HK-2 (cell line): ENCODE results near the gene FLRT2.
A peak's percentile ranks its signal among the peaks of the same experiment; 100 is the strongest.

Source experiments
- DNase-seq: peaks from one replicate; pipeline ENCODE4 v3.0.0-alpha.2; 2018; ENCODE audit not compliant: unreplicated experiment

Gene FLRT2

DNA sequence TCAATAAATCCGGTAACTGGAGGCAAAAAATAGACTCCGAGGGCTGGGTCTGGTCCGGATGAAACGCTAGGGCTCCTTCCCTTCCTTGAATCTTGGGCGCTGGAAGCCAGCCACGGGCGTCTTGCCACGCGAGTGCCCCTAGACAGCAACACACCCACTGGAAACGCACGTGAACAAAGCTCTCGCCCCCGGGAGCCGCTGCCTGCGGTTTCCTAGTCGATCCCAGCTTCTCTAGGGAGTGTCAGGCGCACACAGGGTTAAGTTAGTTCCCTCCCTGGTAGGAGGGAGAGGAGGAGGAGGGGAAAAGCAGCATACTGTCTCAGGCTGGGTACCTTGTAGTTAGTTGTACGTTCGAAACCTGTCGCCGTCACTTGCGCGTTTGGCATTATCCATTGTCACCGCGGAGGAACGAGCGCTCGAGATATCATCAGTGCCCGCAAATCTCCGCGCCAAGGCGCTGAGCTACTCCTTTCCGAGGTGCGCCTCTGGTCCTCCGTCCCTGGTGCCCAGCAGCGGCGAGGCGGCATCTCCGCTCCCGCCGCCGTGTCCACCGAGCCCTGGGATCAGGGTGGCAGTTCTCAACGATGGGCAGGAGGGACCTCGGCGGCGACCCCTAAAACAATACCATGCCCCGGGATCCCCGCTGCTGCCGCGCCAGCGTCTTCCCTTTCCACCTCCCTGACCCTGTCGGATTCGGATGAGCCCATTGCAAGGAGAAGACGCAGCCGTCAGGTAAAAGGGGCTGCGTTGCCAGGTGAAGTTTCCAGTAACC, at the start of gene FLRT2:
Gene FLRT2 (plus strand): TSS at position 342 of the 772 bp plus-strand sequence. CDS start 91,371 bp downstream, outside the sequence.
- peak; percentile 62 for DNase-seq

DNA sequence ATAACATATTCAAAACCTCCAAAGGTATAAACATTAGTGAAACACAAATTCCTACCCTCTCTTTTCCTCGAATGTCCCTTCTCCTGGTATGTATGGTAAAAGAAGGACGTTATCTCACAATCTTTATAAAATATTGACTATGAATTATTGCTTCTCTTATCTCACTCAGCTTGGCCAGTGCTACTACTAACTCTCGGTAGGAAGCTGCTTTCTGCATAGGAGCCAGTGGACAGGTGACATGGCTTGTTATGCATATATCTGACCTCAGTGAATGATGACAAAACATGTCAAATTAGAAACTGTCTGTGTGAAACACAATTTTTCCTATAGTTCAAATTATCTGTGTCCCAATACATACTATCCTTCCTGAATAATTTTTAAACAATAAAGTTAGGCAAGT, 48.5 kb upstream of the FLRT2 start:
- DNase-seq = no peak

DNA sequence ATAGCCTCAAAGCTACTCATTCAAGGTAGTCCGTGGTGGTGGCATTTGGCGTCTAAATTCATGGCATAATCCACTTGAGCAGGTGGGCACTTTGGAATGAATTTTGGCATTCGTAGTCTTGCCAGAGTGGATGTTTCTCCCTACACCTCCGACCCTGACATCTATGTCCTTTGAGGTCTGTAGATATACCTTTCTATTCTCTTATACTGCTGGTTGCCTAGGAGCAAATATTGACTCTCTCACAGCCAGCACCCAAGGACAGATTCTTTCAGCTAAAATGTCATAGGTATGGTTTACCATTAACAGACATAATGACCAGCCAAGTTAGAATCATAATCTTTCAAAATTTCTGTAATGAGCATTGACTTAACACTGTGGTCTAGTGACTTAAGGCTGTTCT, 47.4 kb upstream of the FLRT2 start:
- DNase-seq = no peak

- no peak for DNase-seq
These were observed 46.9 kb upstream of the FLRT2 start for GRCh38 chr14:85483037-85483436.

DNA sequence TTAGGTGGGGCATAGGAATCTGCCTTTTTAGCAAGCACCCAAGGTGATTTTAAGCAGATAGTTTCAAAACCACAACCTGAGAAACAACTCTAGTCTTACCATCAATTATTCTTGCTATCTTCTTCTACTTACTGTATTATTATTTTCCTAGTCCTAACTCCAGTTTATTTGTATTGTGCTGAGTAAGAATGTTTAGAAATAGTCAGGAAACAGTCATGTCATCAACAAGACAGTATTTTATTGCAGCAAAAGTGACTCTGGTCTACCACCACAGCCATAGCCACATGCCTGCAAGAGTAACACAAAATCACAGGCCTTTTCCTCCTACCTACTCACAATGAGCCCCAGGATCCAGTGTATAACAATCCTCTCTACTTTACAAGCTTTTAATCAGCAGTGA, 46.3 kb upstream of the FLRT2 start:
- no peak for DNase-seq

DNA sequence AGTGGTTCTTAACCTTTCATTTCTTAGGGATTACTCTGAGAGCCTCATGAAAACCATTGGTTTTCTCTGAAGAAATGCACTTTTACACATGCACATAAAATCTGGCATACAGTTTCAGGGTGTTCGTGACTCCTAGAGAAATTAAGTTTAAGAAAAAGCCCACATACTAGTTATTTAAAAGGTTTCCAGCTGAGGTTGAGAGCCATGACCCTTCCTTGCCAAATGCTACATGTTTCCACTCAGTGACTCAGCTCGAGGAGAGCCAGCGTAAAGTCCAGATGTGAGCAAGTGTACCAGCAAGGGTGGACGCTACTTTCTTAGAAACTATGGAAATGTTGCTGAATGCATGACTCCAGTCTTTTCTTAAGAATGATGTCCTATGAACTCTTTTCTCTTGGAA, 42.7 kb upstream of the FLRT2 start:
- no peak for DNase-seq

DNA sequence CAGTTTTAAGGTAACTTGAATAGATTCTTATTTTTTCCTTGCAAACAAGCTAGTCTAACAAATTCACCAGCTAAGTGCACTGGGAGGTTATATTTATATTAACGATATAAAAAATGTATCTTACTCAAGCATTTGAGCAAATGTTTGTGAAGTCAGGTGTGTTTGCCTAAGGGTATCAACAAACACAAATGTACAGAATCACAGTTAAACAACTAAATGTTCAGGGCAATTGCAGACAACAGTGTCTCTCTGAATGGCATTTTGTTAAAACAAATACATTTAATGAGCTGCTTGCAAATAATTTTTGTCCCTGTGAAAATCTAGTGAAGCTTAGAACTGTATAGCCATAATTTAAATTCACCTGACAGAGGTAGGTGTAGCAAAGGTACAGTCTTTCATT, 28.2 kb upstream of the FLRT2 start:
- no peak for DNase-seq

DNA sequence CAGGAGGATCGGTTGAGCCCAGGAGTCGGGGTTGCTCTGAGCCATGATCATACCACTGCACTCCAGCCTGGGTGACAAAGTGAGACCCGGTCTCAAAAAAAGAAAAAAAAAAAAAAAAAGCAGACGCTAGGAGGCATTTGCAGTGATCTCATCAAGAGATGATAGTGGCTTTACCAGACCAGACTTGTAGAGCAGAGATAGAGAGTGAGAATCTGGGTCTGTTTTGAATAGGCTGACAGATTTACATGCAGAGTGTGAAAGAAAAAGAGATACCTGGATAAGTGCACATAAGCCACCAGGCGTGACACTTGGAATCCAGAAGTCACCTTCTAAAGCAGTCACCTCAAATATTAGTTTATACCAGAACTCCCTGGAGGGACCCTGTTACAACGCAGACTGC, 21.1 kb upstream of the FLRT2 start:
- DNase-seq = no peak

DNA sequence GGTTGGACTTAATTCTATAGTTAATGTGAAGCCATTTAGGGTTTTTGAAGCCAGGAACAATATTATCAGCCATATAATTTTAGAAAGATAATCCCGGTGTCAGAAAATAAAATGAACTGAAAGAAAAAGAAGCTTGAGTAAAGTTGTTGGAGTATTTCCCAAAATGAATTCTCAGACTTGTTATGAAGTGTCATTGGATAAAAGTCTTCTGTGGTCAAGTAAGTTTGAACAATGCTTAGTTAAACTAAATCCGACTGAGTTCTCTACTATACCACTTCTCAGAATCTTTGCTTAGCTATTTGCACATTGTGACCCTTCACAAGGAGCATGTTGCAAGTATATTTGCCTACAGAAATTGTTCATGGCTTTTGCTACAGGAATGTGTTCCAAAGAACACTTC, 17.5 kb upstream of the FLRT2 start:
- DNase-seq = no peak

- no peak for DNase-seq
These were observed 15.5 kb upstream of the FLRT2 start for GRCh38 chr14:85514487-85514886.

GRCh38 chr14:85516239-85517113, 13.5 kb upstream of the FLRT2 start:
- DNase-seq = no peak

- no peak for DNase-seq
These were observed 12.7 kb upstream of the FLRT2 start for GRCh38 chr14:85517114-85517688.

- no peak for DNase-seq
These were observed 10.2 kb upstream of the FLRT2 start for GRCh38 chr14:85519661-85520305.

DNA sequence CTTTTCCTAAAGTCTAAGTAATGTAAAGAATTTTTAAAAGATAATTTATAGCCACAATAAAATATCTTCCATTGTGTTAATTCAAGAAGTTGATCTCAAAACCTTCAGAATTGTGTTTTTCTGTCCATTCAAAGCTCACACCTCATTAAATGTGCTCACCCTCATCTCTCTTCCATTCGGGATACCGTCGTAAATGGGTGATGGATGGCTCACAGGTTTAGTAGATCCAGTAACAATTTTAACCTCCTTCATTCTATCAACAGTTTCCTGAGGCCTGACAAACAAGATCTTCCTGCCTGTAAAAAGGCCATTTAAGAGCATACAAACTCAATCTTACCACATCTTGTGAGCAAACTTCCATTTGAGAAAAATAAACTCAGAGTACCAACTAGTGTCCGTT, 9.4 kb upstream of the FLRT2 start:
- no peak for DNase-seq

GRCh38 chr14:85523624-85524023, 6.3 kb upstream of the FLRT2 start:
- DNase-seq = no peak

DNA sequence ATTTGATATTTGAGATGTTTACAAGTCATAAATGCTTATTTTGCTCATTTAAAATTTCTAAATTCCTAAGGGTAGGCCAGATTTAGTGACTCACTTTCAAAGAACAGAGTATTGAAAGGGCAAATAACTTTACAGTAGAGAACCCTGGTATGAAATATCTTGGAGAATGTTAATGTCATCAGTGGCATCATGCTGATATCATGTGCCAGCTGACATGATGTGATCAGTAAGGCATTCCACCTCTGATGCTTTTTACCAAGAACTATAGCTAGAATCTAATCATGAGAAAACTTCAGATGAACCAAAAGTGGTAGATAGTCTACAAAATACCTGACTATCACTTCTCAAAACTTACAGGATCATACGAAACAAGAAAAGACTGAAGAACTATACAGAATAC, 2.9 kb upstream of the FLRT2 start:
- DNase-seq = no peak

- no peak for DNase-seq
These were observed 2.4 kb upstream of the FLRT2 start for GRCh38 chr14:85527445-85528035.

DNA sequence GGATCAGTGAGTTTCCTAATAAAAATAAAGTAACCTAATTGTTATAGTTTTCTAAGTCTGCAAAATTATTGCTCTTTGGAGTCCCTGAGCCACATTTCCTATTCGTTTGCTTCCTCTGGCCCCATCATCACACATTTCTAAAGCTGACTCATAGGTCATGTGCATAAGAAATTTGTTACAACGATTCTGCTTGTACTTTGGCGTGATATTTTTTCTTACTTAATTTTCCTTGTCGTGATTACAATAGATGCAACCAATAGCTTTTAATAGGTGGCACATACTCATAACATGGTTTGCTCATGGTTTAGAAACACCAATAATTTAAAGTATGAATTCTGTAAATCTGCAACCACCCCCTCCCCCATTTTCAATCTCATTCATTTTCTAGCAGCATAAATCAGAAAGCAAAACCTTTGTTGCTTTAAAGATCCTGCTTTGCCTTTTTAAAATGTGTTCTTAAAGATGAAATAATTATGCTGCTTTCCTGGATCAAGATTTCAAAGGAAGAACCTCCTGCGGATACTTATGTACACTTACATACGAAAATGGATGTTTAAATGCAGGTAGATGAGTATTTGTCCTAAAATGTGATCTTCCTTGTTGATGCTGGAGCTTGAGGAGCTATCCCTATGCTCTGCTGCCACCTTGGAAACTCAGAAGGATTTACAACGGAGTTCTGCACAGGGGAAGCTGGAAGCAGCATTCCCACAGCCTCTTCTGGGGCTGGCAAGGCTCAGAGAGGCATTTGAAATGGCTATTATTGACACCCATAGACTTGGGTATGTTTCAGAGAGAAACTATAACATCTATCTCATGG, 1.7 kb upstream of the FLRT2 start:
- DNase-seq = peak; percentile 39

DNA sequence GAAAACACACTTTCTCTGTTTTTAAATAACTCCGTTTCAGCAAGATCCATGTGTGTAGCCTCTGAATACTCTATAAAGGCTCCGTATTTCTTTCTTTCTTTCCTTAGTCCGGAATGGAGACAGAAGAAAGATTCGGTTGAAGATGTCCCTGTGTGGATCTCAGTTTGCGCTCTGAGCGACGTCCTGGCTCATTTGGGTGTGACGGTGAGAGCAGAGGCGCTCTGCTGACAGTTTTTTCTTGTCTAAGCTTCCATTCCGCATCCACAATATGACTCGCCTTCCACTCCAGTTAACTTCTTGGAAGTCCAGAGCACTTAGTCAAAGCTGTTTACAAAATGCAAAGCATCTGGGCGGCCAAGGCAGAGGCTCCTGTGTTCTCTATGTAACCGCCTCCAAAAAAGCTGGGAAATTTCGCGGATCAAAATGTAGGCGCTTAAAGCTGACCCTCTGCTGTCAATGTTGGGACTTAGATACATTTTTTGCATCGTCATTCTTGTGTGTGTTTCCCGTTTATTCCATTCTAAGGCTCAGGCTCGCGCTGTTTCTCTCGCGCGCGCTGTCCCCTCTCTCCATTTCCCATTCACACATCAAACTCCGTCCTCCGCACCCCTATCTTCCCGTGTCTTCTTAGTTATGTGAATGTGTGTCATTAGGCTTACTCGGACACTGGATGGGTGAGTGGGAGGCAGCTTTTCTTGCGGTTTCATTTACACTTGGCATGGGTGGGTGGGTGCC, 880 bp upstream of the FLRT2 start:
- peak; percentile 46 for DNase-seq

- DNase-seq = no peak
These were observed 682 bp downstream of the FLRT2 start for GRCh38 chr14:85530626-85531025.
